Skeletal muscle satellite cell (primary cell): Measurements from ENCODE around the gene TMEM229B.
"Not testable (repeated sequence)": the region's sequence is repeated elsewhere in the genome, so short reads cannot be mapped to it uniquely, and the experiment has no call there.

Source experiments
- H3K27me3 ChIP-seq: 2 replicates; pipeline ENCODE4 v1.7.0; 2013; ENCODE audit warnings: low read length; ENCODE audit not compliant: control insufficient read depth, insufficient read depth
- H3K36me3 ChIP-seq: 2 replicates; pipeline ENCODE4 v1.7.0; 2013; ENCODE audit warnings: mild to moderate bottlenecking, control low read depth, low read length; ENCODE audit not compliant: insufficient read depth
- H3K4me1 ChIP-seq: 2 replicates; pipeline ENCODE4 v1.7.0; 2013; ENCODE audit warnings: low read length; ENCODE audit not compliant: control insufficient read depth, insufficient read depth
- H3K4me2 ChIP-seq: 2 replicates; pipeline ENCODE4 v1.7.0; 2013; ENCODE audit warnings: mild to moderate bottlenecking, low read length
- H3K4me3 ChIP-seq: 2 replicates; pipeline ENCODE4 v1.7.0; 2013; ENCODE audit warnings: low read length
- H3K9ac ChIP-seq: 2 replicates; pipeline ENCODE4 v1.7.0; 2013; ENCODE audit warnings: mild to moderate bottlenecking, low read depth, low read length, moderate library complexity
- H3K9me3 ChIP-seq: replicated peaks from 2 replicates; pipeline ENCODE4 v1.7.0; 2013; ENCODE audit warnings: mild to moderate bottlenecking, control low read depth, low read length

The TMEM229B gene

DNA sequence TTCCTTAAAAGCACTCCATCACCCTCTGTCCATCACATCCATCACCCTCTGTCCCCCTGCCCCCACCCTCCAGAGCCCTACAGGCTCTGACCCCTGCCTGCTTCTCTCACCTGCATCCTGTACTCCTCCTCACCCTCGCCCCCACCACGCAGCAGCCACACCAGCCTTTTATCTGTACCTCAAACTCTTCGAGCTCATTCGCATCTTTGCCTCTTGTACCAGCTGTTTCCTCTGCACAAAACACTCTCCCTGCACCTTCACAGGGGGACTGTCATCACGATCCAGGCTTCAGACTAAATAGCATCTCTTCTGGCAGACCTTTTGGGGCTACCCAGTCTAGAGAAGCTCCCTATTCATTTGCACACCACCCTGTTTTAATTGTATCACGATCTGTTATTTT, 24.1 kb downstream of the TMEM229B start:
- Histone ChIP-seq H3K4me2 (no peak overlapping the region), H3K27me3 (peaks cover 57% of the 10 kb centered on the region), H3K9ac (no peak overlapping the region), H3K4me3 (no peak overlapping the region), H3K9me3 (no peaks in the 10 kb centered on the region), H3K4me1 (no peaks in the 10 kb centered on the region), H3K36me3 (no peaks in the 10 kb centered on the region)

- peaks cover 59% of the 10 kb centered on the region for H3K27me3 ChIP-seq
- H3K4me1 ChIP-seq: no peaks in the 10 kb centered on the region
- no peaks in the 10 kb centered on the region for H3K9me3 ChIP-seq
- no peak overlapping the region for H3K4me2 ChIP-seq
- H3K9ac ChIP-seq: no peak overlapping the region
- H3K4me3 ChIP-seq: no peak overlapping the region
- H3K36me3 ChIP-seq: no peaks in the 10 kb centered on the region
These were observed 24.6 kb downstream of the TMEM229B start for GRCh38 chr14:67463900-67464299.

DNA sequence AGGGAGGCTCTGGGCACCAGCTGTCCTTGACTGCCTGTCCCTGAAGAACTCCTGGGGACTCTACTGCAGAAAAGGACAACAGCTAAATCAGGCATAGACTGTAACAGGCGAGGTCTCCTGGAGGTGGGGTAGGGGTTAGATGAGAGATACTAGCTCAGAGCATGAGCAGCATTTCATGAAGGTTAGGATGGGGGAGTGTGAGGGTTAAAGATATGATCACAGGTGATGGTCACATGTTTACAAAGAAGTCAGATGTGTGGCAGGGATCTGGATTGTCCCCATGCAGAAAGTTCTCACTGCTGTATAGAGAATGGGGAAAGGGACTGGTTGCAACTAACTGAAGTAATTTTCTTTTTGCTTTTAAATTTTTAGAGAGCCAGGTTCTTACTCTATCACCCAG, 26.5 kb downstream of the TMEM229B start:
- H3K4me3 ChIP-seq: no peak overlapping the region
- no peak overlapping the region for H3K9ac ChIP-seq
- H3K9me3 ChIP-seq: no peaks in the 10 kb centered on the region
- H3K4me1 ChIP-seq: no peaks in the 10 kb centered on the region
- H3K36me3 ChIP-seq: no peaks in the 10 kb centered on the region
- H3K27me3 ChIP-seq: peaks cover 64% of the 10 kb centered on the region
- H3K4me2 ChIP-seq: no peak overlapping the region

GRCh38 chr14:67461341-67461985, 27.1 kb downstream of the TMEM229B start:
- H3K9ac ChIP-seq: no peak overlapping the region
- no peak overlapping the region for H3K4me2 ChIP-seq
- peaks cover 67% of the 10 kb centered on the region for H3K27me3 ChIP-seq
- H3K36me3 ChIP-seq: no peaks in the 10 kb centered on the region
- H3K9me3 ChIP-seq: no peaks in the 10 kb centered on the region
- H3K4me3 ChIP-seq: no peak overlapping the region
- no peaks in the 10 kb centered on the region for H3K4me1 ChIP-seq

- Histone ChIP-seq H3K9me3 (no peaks in the 10 kb centered on the region), H3K4me1 (no peaks in the 10 kb centered on the region), H3K4me2 (no peak overlapping the region), H3K36me3 (no peaks in the 10 kb centered on the region), H3K27me3 (peaks cover 49% of the 10 kb centered on the region), H3K4me3 (no peak overlapping the region), H3K9ac (no peak overlapping the region)
These were observed 29.2 kb downstream of the TMEM229B start for GRCh38 chr14:67459336-67459735.

DNA sequence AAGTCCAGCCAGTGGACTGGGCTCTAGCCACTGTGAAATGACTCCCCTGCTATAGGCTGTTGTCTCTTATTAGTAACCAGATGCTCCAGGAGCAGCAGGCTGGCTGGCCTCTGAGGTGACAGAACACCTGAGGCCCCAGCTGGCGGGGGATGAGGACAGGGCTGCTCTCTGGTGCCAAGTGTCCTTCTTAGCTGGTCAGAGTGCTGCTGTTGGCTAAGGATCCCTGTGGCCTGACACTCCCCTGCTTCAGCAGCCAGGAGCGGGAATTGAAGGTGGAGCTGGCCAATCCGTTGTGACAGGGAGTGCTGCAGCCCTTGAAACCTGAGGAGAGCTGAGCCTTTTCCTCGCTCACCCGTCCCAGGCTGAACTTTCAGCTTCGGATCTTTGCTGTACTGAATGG, 30.7 kb downstream of the TMEM229B start:
- Histone ChIP-seq H3K9ac (no peak overlapping the region), H3K4me3 (no peak overlapping the region), H3K36me3 (no peaks in the 10 kb centered on the region), H3K4me2 (no peak overlapping the region), H3K27me3 (peaks cover 60% of the 10 kb centered on the region), H3K9me3 (no peaks in the 10 kb centered on the region), H3K4me1 (no peaks in the 10 kb centered on the region)

GRCh38 chr14:67456732-67457131, 31.8 kb downstream of the TMEM229B start:
- Histone ChIP-seq H3K9ac (no peak overlapping the region), H3K4me2 (no peak overlapping the region), H3K36me3 (no peaks in the 10 kb centered on the region), H3K9me3 (no peaks in the 10 kb centered on the region), H3K27me3 (peaks cover 64% of the 10 kb centered on the region), H3K4me1 (no peaks in the 10 kb centered on the region), H3K4me3 (no peak overlapping the region)

- Histone ChIP-seq H3K4me2 (no peak overlapping the region), H3K27me3 (peaks cover 44% of the 10 kb centered on the region), H3K4me3 (no peak overlapping the region), H3K4me1 (no peaks in the 10 kb centered on the region), H3K9me3 (no peaks in the 10 kb centered on the region), H3K9ac (no peak overlapping the region), H3K36me3 (no peaks in the 10 kb centered on the region)
These were observed 34.8 kb downstream of the TMEM229B start for GRCh38 chr14:67453575-67454300.

GRCh38 chr14:67451667-67452066, 36.9 kb downstream of the TMEM229B start:
- peaks cover 33% of the 10 kb centered on the region for H3K27me3 ChIP-seq
- not testable (repeated sequence) for H3K9me3 ChIP-seq, H3K4me2 ChIP-seq, H3K4me1 ChIP-seq, H3K4me3 ChIP-seq, H3K36me3 ChIP-seq, H3K9ac ChIP-seq

DNA sequence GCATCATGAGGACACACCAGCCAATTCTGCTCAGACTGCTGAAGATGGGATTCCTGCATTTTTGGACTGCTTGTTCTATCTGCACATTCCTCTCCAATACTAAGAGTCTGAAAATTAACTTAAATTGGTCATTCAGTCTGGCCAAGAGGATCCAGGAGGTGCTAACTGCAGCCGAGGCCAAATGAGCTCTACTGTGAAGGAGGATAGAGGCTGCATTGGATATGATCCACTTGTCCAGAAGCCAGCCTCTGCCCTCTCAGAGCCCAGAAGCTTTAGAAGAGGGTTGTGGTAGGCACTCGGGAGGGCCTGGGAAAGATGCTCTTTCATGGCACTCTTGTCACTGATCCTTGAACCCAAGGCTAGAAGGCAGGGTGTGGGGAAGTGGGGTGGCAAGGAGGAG, 39.4 kb downstream of the TMEM229B start:
- Histone ChIP-seq H3K4me1 (no peaks in the 10 kb centered on the region), H3K4me3 (no peak overlapping the region), H3K27me3 (peaks cover 43% of the 10 kb centered on the region), H3K36me3 (no peaks in the 10 kb centered on the region), H3K9me3 (no peaks in the 10 kb centered on the region), H3K9ac (no peak overlapping the region), H3K4me2 (no peak overlapping the region)

- no peak overlapping the region for H3K9ac ChIP-seq
- H3K4me1 ChIP-seq: no peaks in the 10 kb centered on the region
- no peak overlapping the region for H3K4me2 ChIP-seq
- no peak overlapping the region for H3K4me3 ChIP-seq
- no peaks in the 10 kb centered on the region for H3K9me3 ChIP-seq
- H3K36me3 ChIP-seq: no peaks in the 10 kb centered on the region
- peaks cover 36% of the 10 kb centered on the region for H3K27me3 ChIP-seq
These were observed 41.5 kb downstream of the TMEM229B start for GRCh38 chr14:67447033-67447381.
